Heart right ventricle (tissue), 16 donors: ENCODE data around the gene DNAJC2. TPM values are rescaled to one million over a fixed set of nuclear protein-coding genes. Genes with fewer than 3 reads are reported as not detected.

Experiments used
- ATAC-seq, 8 donors: fragments of 200-7000 bp; cut with Tn5 transposase; one replicate each; pipeline ENCODE4 v1.9.1; 2020; ENCODE audit warnings: mild to moderate bottlenecking in 8 of 8, moderate library complexity in 8 of 8, moderate number of reproducible peaks in 1 of 8
- DNase-seq, 2 donors: peaks; one replicate each; pipeline ENCODE4 v3.0.0-alpha.2; 2020
- H3K27ac ChIP-seq, 10 donors: fragments of 200-600 bp; sonication (generic) in 2 of 10; one replicate each; pipeline versions ENCODE4 v1.5.0 to v1.8.0; 2020 to 2022; ENCODE audit warnings: mild to moderate bottlenecking in 3 of 10
- H3K27me3 ChIP-seq, 7 donors: fragments of 200-600 bp; one replicate each; pipeline ENCODE4 v1.8.0; 2021 to 2022; ENCODE audit warnings: mild to moderate bottlenecking in 2 of 7
- H3K36me3 ChIP-seq, 9 donors: fragments of 200-600 bp; sonication (generic) in 1 of 9; one replicate each; pipeline versions ENCODE4 v1.5.0 to v1.8.0; 2020 to 2022; ENCODE audit warnings: mild to moderate bottlenecking in 2 of 9
- H3K4me1 ChIP-seq, 9 donors: fragments of 200-600 bp; sonication (generic) in 1 of 9; one replicate each; pipeline versions ENCODE4 v1.5.0 to v1.8.0; 2020 to 2022; ENCODE audit warnings: mild to moderate bottlenecking in 4 of 9
- H3K4me3 ChIP-seq, 10 donors: fragments of 200-600 bp; sonication (generic) in 2 of 10; one replicate each; pipeline versions ENCODE4 v1.5.0 to v1.8.0; 2020 to 2022; ENCODE audit warnings: mild to moderate bottlenecking in 7 of 10, moderate library complexity in 2 of 10
- H3K9me3 ChIP-seq, 11 donors: fragments of 200-600 bp in 10 of 11; sonication (generic) in 2 of 11; one replicate each; pipeline versions ENCODE4 v1.5.0 to v1.8.0; 2013 to 2022; ENCODE audit warnings: mild to moderate bottlenecking in 2 of 11, control low read depth in 1 of 11, moderate library complexity in 1 of 11
- CTCF ChIP-seq, 9 donors: fragments of 200-600 bp; sonication (generic) in 2 of 9; IDR thresholded peaks; one replicate each; pipeline versions ENCODE4 v1.5.0 to v1.8.0; 2021 to 2022; ENCODE audit warnings: antibody characterized with exemption in 9 of 9, mild to moderate bottlenecking in 5 of 9, moderate library complexity in 1 of 9
- WGBS, 2 donors: extraction: QIAGEN DNeasy Blood & Tissue Kit; methylation state at CpG; one replicate each; pipeline ENCODE4 v1.1.7; 2013; ENCODE audit warnings: inconsistent platforms in 1 of 2; 5-methylcytosine and 5-hydroxymethylcytosine counted together
- intact Hi-C, 10 donors: fragments of 100-400 bp; cut with DNase I; formaldehyde crosslinking; loops; one replicate each; pipeline versions ENCODE4 v1.11.1 to v1.14.2; 2022
- polyA plus RNA-seq, 2 donors: library from polyadenylated mRNA; stranded (reverse); fragments of 200-250 nt; gene quantifications; one replicate each; pipeline ENCODE4 v1.2.3, GENCODE V29; 2013
- total RNA-seq, 10 donors: library from RNA; stranded (reverse); fragmentation: NEBNext Ultra II Directional in 3 of 10; extraction: Animal tissue kit (Norgen Biotek cat#: 25700) in 3 of 10; gene quantifications; one replicate each; pipeline versions ENCODE4 v1.2.1 to v1.2.4, GENCODE V29; 2021 to 2023
- donor health status: Arrhythmogenic right ventricular cardiomyopathy.
- donor health status: ischemic (EF 13 %, LVEDD 7.1; RV severe dilation, severe dysfunction).
- donor health status: healthy with polysubstance abuse.
- donor health status: DM: no; HTN: yes; CAD: no.
- donor health status: DM: no; HTN: no; CAD: no.
- donor health status: ischemic (EF 25% LVEDD 6.9; RV normal size, moderate dysfunction).
- donor health status: ischemic (EF 25% LVEDD 5.7; RV mildly dilated, moderate dysfunction).
- donor health status: healthy.
- donor health status: DM: yes; HTN: yes; CAD: no.
- donor health status: Ischemic cardiomyopathy.
- donor health status: ischemic (EF 35%, LVEDD 5.7; RV mildly dilated, moderate dysfunction).
- donor health status: nonischemic (EF 11% LVEDD 7.7; RV severe dilation, severe dysfunction).
- donor health status: DM: yes; HTN: yes; CAD: no.
- donor health status: PGD.
- donor health status: ischemic (EF 29% LVEDD 5.4; RV normal size, mild dysfunction).
- donor health status: nonischemic (EF 23%, LVEDD 6.1; RV moderate dilation, normal function).

The DNAJC2 gene
- total and polyA plus RNA-seq, 12 donors, result 11.4 to 31.8 (median 14.0) TPM

- H3K27me3 ChIP-seq, result no peaks in the 10 kb centered on the region
- ATAC-seq (no peak), DNase-seq (no peak)
- intact Hi-C loops, result loop anchor here in 1 of 10 donors (10.0 kb wide), 1 partner anchor 52 kb away; the partner anchor contains the start of gene PMPCB
- H3K4me3 ChIP-seq, result no peak overlapping the region
- WGBS, 2 donors, result 95 to 96% methylated on average over 5 of the region's 5 CpGs
- H3K9me3 ChIP-seq, result no peaks in the 10 kb centered on the region
- peaks cover 4 to 67% (median 64%) of the 10 kb centered on the region in 9 donors for H3K4me1 ChIP-seq
- no peak overlapping the region for H3K27ac ChIP-seq
- peaks cover 0 to 15% (median 3%) of the 10 kb centered on the region in 9 donors for H3K36me3 ChIP-seq
- no peak for TF ChIP-seq CTCF (IDR thresholded peaks at IDR 0.05)
These were observed 1.8 kb upstream of the DNAJC2 start for GRCh38 chr7:103346396-103346795.

GRCh38 chr7:103343758-103344452 lies 662 bp downstream of the DNAJC2 start:
- ATAC-seq (peak in 4 of 8 donors; percentile 1 to 45 (median 12)), DNase-seq (no peak)
- H3K9me3 ChIP-seq, result no peaks in the 10 kb centered on the region
- H3K36me3 ChIP-seq, result peaks cover 0 to 33% (median 13%) of the 10 kb centered on the region in 9 donors
- no peaks in the 10 kb centered on the region for H3K27me3 ChIP-seq
- H3K27ac ChIP-seq, result peak overlapping the region; percentile 14 to 95 (median 86)
- H3K4me3 ChIP-seq, result peak overlapping the region; percentile 73 to 95 (median 88)
- intact Hi-C loops, result loop anchor here in 3 of 10 donors (2.0 to 10.0 kb wide), 2 partner anchors 47 to 49 kb away; partner anchors contain the start of gene PMPCB (in 3 of the 3)
- no peak for TF ChIP-seq CTCF (IDR thresholded peaks at IDR 0.05)
- H3K4me1 ChIP-seq, result peaks cover 0 to 51% (median 40%) of the 10 kb centered on the region in 9 donors
- 0 to 2% methylated on average over 26 of the region's 26 CpGs for WGBS, 2 donors

GRCh38 chr7:103343332-103343731 lies 1.2 kb downstream of the DNAJC2 start:
- H3K9me3 ChIP-seq, result no peaks in the 10 kb centered on the region
- H3K4me3 ChIP-seq, result peak overlapping the region in 8 of 10 donors; percentile 73 to 95 (median 88)
- peaks cover 0 to 39% (median 13%) of the 10 kb centered on the region in 9 donors for H3K36me3 ChIP-seq
- ATAC-seq (no peak), DNase-seq (no peak)
- peaks cover 0 to 45% (median 35%) of the 10 kb centered on the region in 9 donors for H3K4me1 ChIP-seq
- no peak for TF ChIP-seq CTCF (IDR thresholded peaks at IDR 0.05)
- peak overlapping the region in 4 of 10 donors; percentile 83 to 95 (median 88) for H3K27ac ChIP-seq
- intact Hi-C loops, result loop anchor here in 1 of 10 donors (10.0 kb wide), 1 partner anchor 49 kb away; the partner anchor contains the start of gene PMPCB
- no peaks in the 10 kb centered on the region for H3K27me3 ChIP-seq

- Histone ChIP-seq H3K27me3 (no peaks in the 10 kb centered on the region), H3K4me1 (peaks cover 0 to 37% (median 27%) of the 10 kb centered on the region in 9 donors), H3K4me3 (no peak overlapping the region), H3K36me3 (peaks cover 0 to 58% (median 20%) of the 10 kb centered on the region in 9 donors), H3K27ac (no peak overlapping the region), H3K9me3 (no peaks in the 10 kb centered on the region)
- intact Hi-C loops, result loop anchor here in 1 of 10 donors (10.0 kb wide), 1 partner anchor 47 kb away; the partner anchor contains the start of gene PMPCB
- ATAC-seq (no peak), DNase-seq (no peak)
- 81 to 90% methylated on average over 2 of the region's 2 CpGs for WGBS, 2 donors
- TF ChIP-seq CTCF (IDR thresholded peaks at IDR 0.05), result no peak
These were observed 3.1 kb downstream of the DNAJC2 start for GRCh38 chr7:103341466-103341865.
